Sigmoid colon (tissue), 7 donors: ENCODE results near the gene SOX10. TPM values are rescaled to one million over a fixed set of nuclear protein-coding genes. Genes with fewer than 3 reads are reported as not detected.

Experiments used
- DNase-seq: peaks from one replicate; pipeline ENCODE4 v3.0.0-alpha.2; 2019
- H3K27ac ChIP-seq, 4 donors: fragments of 200-600 bp; sonication (generic); one replicate each; pipeline ENCODE4 v1.5.1; 2016 to 2019; ENCODE audit warnings: mild to moderate bottlenecking in 1 of 4
- H3K27me3 ChIP-seq, 3 donors: fragments of 200-600 bp; sonication (generic); one replicate each; pipeline ENCODE4 v1.5.1; 2019; ENCODE audit warnings: mild to moderate bottlenecking in 1 of 3
- H3K36me3 ChIP-seq, 4 donors: fragments of 200-600 bp; sonication (generic); one replicate each; pipeline ENCODE4 v1.5.1; 2016 to 2019
- H3K4me1 ChIP-seq, 4 donors: fragments of 200-600 bp; sonication (generic); one replicate each; pipeline ENCODE4 v1.5.1; 2017 to 2019
- H3K4me3 ChIP-seq, 4 donors: fragments of 200-600 bp; sonication (generic); one replicate each; pipeline ENCODE4 v1.5.1; 2017 to 2019; ENCODE audit warnings: mild to moderate bottlenecking in 2 of 4, moderate library complexity in 1 of 4
- H3K9me3 ChIP-seq, 4 donors: fragments of 200-600 bp in 3 of 4; sonication (generic) in 3 of 4; one replicate each; pipeline versions ENCODE4 v1.5.1 to v1.6.1; 2013 to 2019
- CTCF ChIP-seq, 4 experiments: fragments of 450-650 bp in 3 of 4; fragments of 200-600 bp in 1 of 4; IDR thresholded peaks; one replicate each; pipeline ENCODE4 v1.5.1; 2016 to 2019; ENCODE audit warnings: antibody characterized with exemption in 4 of 4, mild to moderate bottlenecking in 3 of 4, moderate library complexity in 2 of 4
- EP300 ChIP-seq, 4 donors: sonication (generic); formaldehyde crosslinking; IDR thresholded peaks; one replicate each; pipeline ENCODE4 v1.6.1; 2017; ENCODE audit warnings: antibody characterized with exemption in 4 of 4
- POLR2A ChIP-seq, 2 donors: fragments of 450-650 bp; IDR thresholded peaks; one replicate each; pipeline ENCODE4 v1.6.1; 2016; ENCODE audit warnings: antibody characterized with exemption in 2 of 2, mild to moderate bottlenecking in 2 of 2, moderate library complexity in 2 of 2
- POLR2AphosphoS5 ChIP-seq, 4 donors: sonication (generic); formaldehyde crosslinking; IDR thresholded peaks; one replicate each; pipeline ENCODE4 v1.6.1; 2017; ENCODE audit warnings: antibody characterized with exemption in 4 of 4
- WGBS, 2 donors: extraction: QIAGEN DNeasy Blood & Tissue Kit; methylation state at CpG; one replicate each; pipeline ENCODE4 v1.1.7; 2013; 5-methylcytosine and 5-hydroxymethylcytosine counted together
- intact Hi-C: fragments of 100-400 bp; cut with DNase I; formaldehyde crosslinking; loops from one replicate; pipeline ENCODE4 v1.15.1; 2023
- polyA plus RNA-seq, 3 donors: library from polyadenylated mRNA; stranded (reverse); fragments of 200-250 nt; gene quantifications; one replicate each; pipeline ENCODE4 v1.2.3, GENCODE V29; 2013
- total RNA-seq, 4 donors: library from RNA; depleted of rRNA; stranded (reverse); fragments of >200 nt; gene quantifications; one replicate each; pipeline ENCODE4 v1.1.0, GENCODE V29; 2016
- donor health status: healthy with polysubstance abuse.
- donor health status: Bipolar disorder and iron deficiency.
- donor health status: healthy.

Gene SOX10
- total and polyA plus RNA-seq, 7 donors: 0.23 to 17.5 (median 3.8) TPM

- Histone ChIP-seq H3K4me1 (peaks cover 0 to 29% (median 21%) of the 10 kb centered on the region in 4 donors), H3K27ac (peak overlapping the region; percentile 57 to 84 (median 74)), H3K4me3 (peak overlapping the region in 3 of 4 donors; percentile 4 to 28 (median 22))
Observed at GRCh38 chr22:38016182-38017151, 32.1 kb upstream of the SOX10 start.

GRCh38 chr22:38014083-38014482 is 29.7 kb upstream of the SOX10 start:
- Histone ChIP-seq H3K27me3 (no peaks in the 10 kb centered on the region), H3K4me3 (no peak overlapping the region), H3K4me1 (peaks cover 0 to 29% (median 21%) of the 10 kb centered on the region in 4 donors), H3K27ac (no peak overlapping the region), H3K9me3 (no peaks in the 10 kb centered on the region), H3K36me3 (no peaks in the 10 kb centered on the region)
- TF ChIP-seq EP300 (IDR thresholded peaks at IDR 0.05): no peak
- TF ChIP-seq CTCF (IDR thresholded peaks at IDR 0.05): no peak
- no peak for TF ChIP-seq POLR2A (IDR thresholded peaks at IDR 0.05)
- TF ChIP-seq POLR2AphosphoS5 (IDR thresholded peaks at IDR 0.05): no peak
- intact Hi-C loops: no loop called here
- no peak for DNase-seq
- WGBS, 2 donors: 98 to 100% methylated on average over 1 of the region's 1 CpG

More at GRCh38 chr22:38016182-38017151, 32.1 kb upstream of the SOX10 start:
- peak; percentile 86 for DNase-seq
- Histone ChIP-seq H3K9me3 (no peaks in the 10 kb centered on the region), H3K27me3 (no peaks in the 10 kb centered on the region), H3K36me3 (no peaks in the 10 kb centered on the region)
- intact Hi-C loops: no loop called here
- WGBS, 2 donors: 17 to 59% methylated on average over 33 of the region's 33 CpGs
- TF ChIP-seq POLR2AphosphoS5 (IDR thresholded peaks at IDR 0.05): peak in 2 of 4 donors; percentile 28 to 45
- no peak for TF ChIP-seq EP300 (IDR thresholded peaks at IDR 0.05)
- no peak for TF ChIP-seq POLR2A (IDR thresholded peaks at IDR 0.05)

- Histone ChIP-seq H3K27ac (no peak overlapping the region), H3K4me1 (peaks cover 0 to 23% (median 18%) of the 10 kb centered on the region in 4 donors), H3K9me3 (no peaks in the 10 kb centered on the region), H3K4me3 (no peak overlapping the region), H3K27me3 (no peaks in the 10 kb centered on the region), H3K36me3 (no peaks in the 10 kb centered on the region)
- no peak for DNase-seq
- WGBS, 2 donors: 88 to 90% methylated on average over 7 of the region's 7 CpGs
- intact Hi-C loops: no loop called here
- TF ChIP-seq POLR2A (IDR thresholded peaks at IDR 0.05) (no peak), POLR2AphosphoS5 (IDR thresholded peaks at IDR 0.05) (no peak), EP300 (IDR thresholded peaks at IDR 0.05) (no peak), CTCF (IDR thresholded peaks at IDR 0.05) (no peak)
Observed at GRCh38 chr22:38012604-38013072, 28.3 kb upstream of the SOX10 start.

GRCh38 chr22:38009000-38009806 is 24.8 kb upstream of the SOX10 start:
- H3K4me1 ChIP-seq: no peaks in the 10 kb centered on the region
- TF ChIP-seq EP300 (IDR thresholded peaks at IDR 0.05): no peak
- TF ChIP-seq CTCF (IDR thresholded peaks at IDR 0.05): no peak
- TF ChIP-seq POLR2A (IDR thresholded peaks at IDR 0.05): no peak
- TF ChIP-seq POLR2AphosphoS5 (IDR thresholded peaks at IDR 0.05): no peak
- no peak overlapping the region for H3K4me3 ChIP-seq
- WGBS, 2 donors: 75 to 78% methylated on average over 14 of the region's 14 CpGs
- H3K36me3 ChIP-seq: no peaks in the 10 kb centered on the region
- H3K27me3 ChIP-seq: no peaks in the 10 kb centered on the region
- no peak for DNase-seq
- H3K27ac ChIP-seq: no peak overlapping the region
- no peaks in the 10 kb centered on the region for H3K9me3 ChIP-seq
- intact Hi-C loops: no loop called here
